HEK293 (cell line): Measurements from ENCODE around the gene IGFL1.
"Not testable (repeated sequence)": the region's sequence is repeated elsewhere in the genome, so short reads cannot be mapped to it uniquely, and the experiment has no call there.

ENCODE experiments used
- CTCF ChIA-PET: fragments of 350-600 bp; formaldehyde crosslinking; extraction: SDS; loops from one replicate; lab custom pipeline; 2021; ENCODE audit warnings: antibody characterized with exemption; lab: Yijun Ruan, JAX
- POLR2A ChIA-PET: fragments of 300-600 bp; formaldehyde crosslinking; extraction: SDS; loops from one replicate; lab custom pipeline; 2020; ENCODE audit warnings: antibody characterized with exemption, inconsistent platforms; lab: Yijun Ruan, JAX
- H3K27ac ChIP-seq: fragments of 200-500 bp; sonication (Bioruptor generic); 2 replicates; pipeline ENCODE4 v1.5.1; 2014; ENCODE audit warnings: low read depth, low read length, control low read depth, inconsistent platforms; ENCODE audit errors: extremely low read depth
- H3K36me3 ChIP-seq, 2 experiments: fragments of 200-500 bp in 1 of 2; sonication (Bioruptor generic) in 1 of 2; 1 replicate in 1 of 2; 2 replicates in 1 of 2; pipeline ENCODE4 v1.5.1; 2014 to 2017; ENCODE audit warnings: inconsistent platforms in 2 of 2, low read length in 2 of 2; ENCODE audit not compliant: control insufficient read depth in 2 of 2, insufficient read depth in 1 of 2
- H3K4me1 ChIP-seq: fragments of 200-500 bp; sonication (Bioruptor generic); 2 replicates; pipeline ENCODE4 v1.5.1; 2014; ENCODE audit warnings: mild to moderate bottlenecking, low read length, inconsistent platforms; ENCODE audit not compliant: control insufficient read depth, insufficient read depth
- H3K4me3 ChIP-seq: 2 replicates; pipeline ENCODE4 v1.5.1; 2011; ENCODE audit warnings: low read depth, mild to moderate bottlenecking, control low read depth, low read length, moderate library complexity
- H3K9me3 ChIP-seq: fragments of 200-500 bp; sonication (Bioruptor generic); 2 replicates; pipeline ENCODE4 v1.5.1; 2014; ENCODE audit warnings: low read depth, low read length, inconsistent platforms; ENCODE audit not compliant: control insufficient read depth, insufficient read depth
- GLI2 ChIP-seq: fragments of 450-650 bp; formaldehyde crosslinking; IDR thresholded peaks from 2 replicates; pipeline ENCODE4; 2017; ENCODE audit warnings: missing biosample characterization, missing genetic modification characterization, low read depth, borderline replicate concordance
- MYNN ChIP-seq: fragments of 450-650 bp; formaldehyde crosslinking; IDR thresholded peaks from 2 replicates; pipeline ENCODE4 v1.5.1; 2016; ENCODE audit warnings: missing biosample characterization, missing genetic modification characterization, borderline replicate concordance
- PRDM1 ChIP-seq: fragments of 450-650 bp; formaldehyde crosslinking; IDR thresholded peaks from 2 replicates; pipeline ENCODE4; 2016; ENCODE audit warnings: missing biosample characterization, missing genetic modification characterization
- SCRT1 ChIP-seq: fragments of 450-650 bp; formaldehyde crosslinking; IDR thresholded peaks from 2 replicates; pipeline ENCODE4 v1.5.1; 2016; ENCODE audit warnings: missing biosample characterization, missing genetic modification characterization, borderline replicate concordance
- SP2 ChIP-seq: fragments of 450-650 bp; formaldehyde crosslinking; IDR thresholded peaks from 2 replicates; pipeline ENCODE4 v1.5.1; 2016; ENCODE audit warnings: missing biosample characterization, missing genetic modification characterization
- SP7 ChIP-seq: fragments of 450-650 bp; formaldehyde crosslinking; IDR thresholded peaks from 2 replicates; pipeline ENCODE4 v1.5.1; 2016; ENCODE audit warnings: missing biosample characterization, missing genetic modification characterization
- ZNF202 ChIP-seq: fragments of 450-650 bp; formaldehyde crosslinking; IDR thresholded peaks from 2 replicates; pipeline ENCODE4 v1.5.1; 2016; ENCODE audit warnings: missing biosample characterization, missing genetic modification characterization, borderline replicate concordance
- ZNF211 ChIP-seq: fragments of 450-650 bp; formaldehyde crosslinking; IDR thresholded peaks from 2 replicates; pipeline ENCODE4 v1.5.1; 2016; ENCODE audit warnings: low read depth, missing biosample characterization, missing genetic modification characterization
- ZNF335 ChIP-seq: fragments of 450-650 bp; formaldehyde crosslinking; conservative IDR thresholded peaks from 2 replicates; pipeline ENCODE4 v1.5.1; 2016; ENCODE audit warnings: missing biosample characterization, missing genetic modification characterization
- ZNF37A ChIP-seq: fragments of 450-650 bp; IDR thresholded peaks from 2 replicates; pipeline ENCODE4 v1.5.1; 2018; ENCODE audit warnings: missing biosample characterization, missing genetic modification characterization
- ZNF514 ChIP-seq: fragments of 450-650 bp; formaldehyde crosslinking; IDR thresholded peaks from 2 replicates; pipeline ENCODE4 v1.5.1; 2016; ENCODE audit warnings: missing biosample characterization, missing genetic modification characterization
- ZNF571 ChIP-seq: fragments of 450-650 bp; formaldehyde crosslinking; IDR thresholded peaks from 2 replicates; pipeline ENCODE4 v1.5.0; 2017; ENCODE audit warnings: missing biosample characterization, missing genetic modification characterization
- ZSCAN16 ChIP-seq: fragments of 450-650 bp; formaldehyde crosslinking; IDR thresholded peaks from 2 replicates; pipeline ENCODE4 v1.5.1; 2016; ENCODE audit warnings: missing biosample characterization, missing genetic modification characterization
- ZSCAN23 ChIP-seq: fragments of 450-650 bp; formaldehyde crosslinking; IDR thresholded peaks from 2 replicates; pipeline ENCODE4 v1.5.1; 2016; ENCODE audit warnings: missing biosample characterization, missing genetic modification characterization
- TF ChIP-seq, protein P1 (sequence below): fragments of 450-650 bp; formaldehyde crosslinking; IDR thresholded peaks from 2 replicates; pipeline ENCODE4 v1.5.1; 2016; ENCODE audit warnings: missing biosample characterization, missing genetic modification characterization
- TF ChIP-seq, protein P2 (sequence below): fragments of 450-650 bp; formaldehyde crosslinking; IDR thresholded peaks from 2 replicates; pipeline ENCODE4 v1.5.1; 2016; ENCODE audit warnings: missing biosample characterization, missing genetic modification characterization

The IGFL1 gene

DNA sequence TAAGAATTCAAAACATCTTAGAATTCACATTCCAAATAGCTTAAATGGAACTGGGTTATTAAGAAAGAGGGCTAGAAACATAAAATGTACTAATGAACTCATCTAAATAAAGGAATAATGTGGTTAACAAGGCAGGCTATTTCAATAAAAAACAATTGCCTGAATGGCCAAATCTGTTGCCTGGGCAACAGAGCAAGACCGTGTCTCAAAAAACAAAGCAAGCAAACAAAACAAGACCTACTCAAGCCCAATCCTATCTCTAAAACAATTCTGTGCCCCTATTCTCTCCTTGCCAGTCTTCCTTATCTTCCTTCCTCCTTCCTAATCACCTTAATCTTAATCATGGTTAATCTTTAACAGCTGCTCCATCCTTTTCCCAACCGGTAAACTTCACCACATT, 12.1 kb downstream of the IGFL1 start:
- no peak overlapping the region for H3K4me3 ChIP-seq
- H3K36me3 ChIP-seq: no peaks in the 10 kb centered on the region
- POLR2A ChIA-PET: interaction anchor here (0.7 kb wide), 1 partner anchor 87 kb away, joined by 4 read pairs; no protein-coding TSS in a partner anchor
- TF ChIP-seq SP7 (tag by site-specific recombination) (no peak), ZNF37A (no peak), ZNF211 (tag by site-specific recombination) (no peak), ZNF335 (tag by site-specific recombination) (no peak), ZSCAN16 (tag by site-specific recombination) (no peak), ZNF571 (no peak), ZNF202 (no peak), ZSCAN23 (tag by site-specific recombination) (no peak), SP2 (no peak), ZNF514 (tag by site-specific recombination) (no peak), GLI2 (tag by site-specific recombination) (no peak), SCRT1 (tag by site-specific recombination) (no peak)
- TF ChIP-seq, protein P1, sequence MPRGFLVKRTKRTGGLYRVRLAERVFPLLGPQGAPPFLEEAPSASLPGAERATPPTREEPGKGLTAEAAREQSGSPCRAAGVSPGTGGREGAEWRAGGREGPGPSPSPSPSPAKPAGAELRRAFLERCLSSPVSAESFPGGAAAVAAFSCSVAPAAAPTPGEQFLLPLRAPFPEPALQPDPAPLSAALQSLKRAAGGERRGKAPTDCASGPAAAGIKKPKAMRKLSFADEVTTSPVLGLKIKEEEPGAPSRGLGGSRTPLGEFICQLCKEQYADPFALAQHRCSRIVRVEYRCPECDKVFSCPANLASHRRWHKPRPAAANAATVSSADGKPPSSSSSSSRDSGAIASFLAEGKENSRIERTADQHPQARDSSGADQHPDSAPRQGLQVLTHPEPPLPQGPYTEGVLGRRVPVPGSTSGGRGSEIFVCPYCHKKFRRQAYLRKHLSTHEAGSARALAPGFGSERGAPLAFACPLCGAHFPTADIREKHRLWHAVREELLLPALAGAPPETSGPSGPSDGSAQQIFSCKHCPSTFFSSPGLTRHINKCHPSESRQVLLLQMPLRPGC (tag by site-specific recombination): no peak
- TF ChIP-seq, protein P2, sequence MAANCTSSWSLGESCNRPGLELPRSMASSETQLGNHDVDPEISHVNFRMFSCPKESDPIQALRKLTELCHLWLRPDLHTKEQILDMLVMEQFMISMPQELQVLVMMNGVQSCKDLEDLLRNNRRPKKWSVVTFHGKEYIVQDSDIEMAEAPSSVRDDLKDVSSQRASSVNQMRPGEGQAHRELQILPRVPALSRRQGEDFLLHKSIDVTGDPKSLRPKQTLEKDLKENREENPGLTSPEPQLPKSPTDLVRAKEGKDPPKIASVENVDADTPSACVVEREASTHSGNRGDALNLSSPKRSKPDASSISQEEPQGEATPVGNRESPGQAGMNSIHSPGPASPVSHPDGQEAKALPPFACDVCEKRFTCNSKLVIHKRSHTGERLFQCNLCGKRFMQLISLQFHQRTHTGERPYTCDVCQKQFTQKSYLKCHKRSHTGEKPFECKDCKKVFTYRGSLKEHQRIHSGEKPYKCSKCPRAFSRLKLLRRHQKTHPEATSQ (tag by site-specific recombination): no peak
- TF ChIP-seq, all 188 proteins: peak for 0
- Histone ChIP-seq H3K27ac (no peak overlapping the region), H3K9me3 (no peaks in the 10 kb centered on the region), H3K4me1 (peaks cover 5% of the 10 kb centered on the region; the same call in 1 of the 2 replicates)
- CTCF ChIA-PET: interaction anchor here (0.6 to 1.3 kb wide), 2 partner anchors 117 to 163 kb away, joined by 4 read pairs; partner anchors contain the start of gene IGFL3

DNA sequence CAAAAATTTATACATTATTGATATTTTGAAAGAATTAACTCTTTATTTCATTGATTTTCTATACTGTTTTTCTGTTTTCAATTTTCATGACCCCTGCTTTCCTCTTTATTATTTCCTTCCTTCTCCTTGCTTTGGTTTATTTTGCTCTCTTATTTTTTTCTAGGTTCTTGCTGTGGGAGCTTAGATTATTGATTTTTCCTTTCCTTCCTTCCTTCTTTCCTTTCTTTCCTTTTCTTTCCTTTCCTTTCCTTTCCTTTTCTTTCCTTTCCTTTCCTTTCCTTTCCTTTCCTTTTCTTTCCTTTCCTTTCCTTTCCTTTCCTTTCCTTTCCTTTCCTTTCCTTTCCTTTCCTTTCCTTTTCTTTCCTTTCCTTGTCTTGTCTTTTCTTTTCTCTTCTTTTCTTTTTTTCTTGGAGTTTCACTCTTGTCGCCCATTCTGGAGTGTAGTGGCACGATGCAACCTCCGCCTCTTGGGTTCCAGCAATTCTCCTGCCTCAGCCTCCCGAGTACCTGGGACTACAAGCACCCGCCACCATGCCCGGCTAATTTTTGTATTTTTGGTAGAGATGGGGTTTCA, 13.6 kb downstream of the IGFL1 start:
- H3K27ac ChIP-seq, CTCF ChIA-PET, H3K36me3 ChIP-seq, H3K4me1 ChIP-seq, POLR2A ChIA-PET, H3K4me3 ChIP-seq, H3K9me3 ChIP-seq: not testable (repeated sequence)
- peak; percentile 99 for TF ChIP-seq PRDM1 (tag by site-specific recombination)

DNA sequence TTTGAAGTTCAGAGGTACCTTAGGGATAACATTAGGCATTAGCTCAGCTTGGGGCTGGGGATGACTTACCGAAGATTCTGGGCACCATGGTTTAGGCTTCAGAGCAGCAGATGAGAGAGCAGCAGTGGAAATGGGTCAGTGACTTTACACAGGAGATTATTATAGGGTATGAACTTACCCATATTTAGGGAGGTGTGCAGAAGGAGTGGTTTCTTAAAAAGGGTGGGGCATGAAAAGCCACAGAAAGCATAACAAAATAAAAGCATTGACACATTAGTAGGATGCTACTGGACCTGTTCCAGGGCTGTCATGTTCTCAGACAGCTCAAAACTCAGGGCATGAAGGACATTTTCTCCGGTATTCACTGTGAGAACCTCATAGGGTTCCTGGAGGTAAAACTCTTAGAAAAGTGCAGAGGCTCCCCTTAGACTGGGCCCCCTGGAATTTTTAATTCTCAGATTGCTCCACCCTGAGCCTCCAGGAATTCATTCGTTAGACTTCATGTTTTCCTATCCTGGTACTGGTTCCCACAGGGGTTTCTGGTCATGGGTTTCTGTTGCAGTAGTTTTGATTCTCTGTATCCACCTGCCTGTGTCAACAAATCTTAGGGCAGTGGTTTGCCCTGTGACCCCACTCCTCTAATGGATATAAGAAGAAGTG, 20.7 kb downstream of the IGFL1 start:
- H3K9me3 ChIP-seq: no peaks in the 10 kb centered on the region
- no peak overlapping the region for H3K27ac ChIP-seq
- H3K4me3 ChIP-seq: no peak overlapping the region
- H3K4me1 ChIP-seq: peaks cover 8% of the 10 kb centered on the region
- POLR2A ChIA-PET: no interaction called here
- TF ChIP-seq SP7 (tag by site-specific recombination) (peak; percentile 96), MYNN (tag by site-specific recombination) (no peak)
- CTCF ChIA-PET: interaction anchor here (0.6 to 6.4 kb wide), 7 partner anchors 14 to 744 kb away, joined by 3 to 37 read pairs (median 3); no protein-coding TSS in a partner anchor
- H3K36me3 ChIP-seq: no peaks in the 10 kb centered on the region
